NCI-H226 (cell line): ENCODE data around the gene ID3.
"Not testable (repeated sequence)": the region's sequence is repeated elsewhere in the genome, so short reads cannot be mapped to it uniquely, and the experiment has no call there.

Source experiments
- DNase-seq: peaks from one replicate; pipeline ENCODE4 v3.0.0-alpha.2; 2015

The ID3 gene

DNA sequence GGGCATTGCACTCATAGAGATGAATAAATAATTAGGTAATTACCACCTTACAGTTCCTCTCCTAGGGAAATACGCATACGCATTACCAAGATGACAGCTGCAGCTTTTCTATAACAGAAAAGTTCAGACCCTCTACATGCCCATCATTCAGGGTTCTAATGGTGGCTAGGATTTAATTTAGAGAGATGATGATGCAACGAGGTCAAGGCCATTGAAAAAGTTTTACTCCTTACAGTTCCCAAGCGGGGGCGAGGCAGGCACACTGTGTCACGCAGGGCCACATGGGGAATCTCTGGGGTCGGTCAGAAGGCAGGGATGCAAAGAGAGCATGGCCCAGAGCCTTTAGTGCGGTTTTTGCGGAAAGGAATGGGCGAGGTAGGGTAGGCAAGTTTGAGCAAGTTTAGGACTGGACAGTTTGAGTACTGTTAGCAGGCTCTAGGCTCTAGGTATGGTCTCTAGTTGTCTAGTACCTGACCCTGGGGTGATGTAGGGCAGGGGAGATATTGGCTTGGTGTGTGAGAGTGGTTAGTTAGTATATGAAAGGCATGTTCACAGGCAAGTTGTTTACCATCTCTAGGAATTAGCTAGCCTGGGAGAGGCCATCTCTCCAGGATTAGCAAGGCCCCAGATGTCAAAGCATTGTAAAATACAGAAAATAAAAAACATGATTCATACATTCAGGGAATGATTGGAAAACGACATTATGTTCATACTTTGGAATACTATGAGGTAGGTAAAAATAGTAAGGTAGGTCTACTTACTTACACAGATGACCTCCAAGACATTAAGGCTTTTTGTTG, 29.6 kb upstream of the ID3 start:
- DNase-seq: no peak

DNA sequence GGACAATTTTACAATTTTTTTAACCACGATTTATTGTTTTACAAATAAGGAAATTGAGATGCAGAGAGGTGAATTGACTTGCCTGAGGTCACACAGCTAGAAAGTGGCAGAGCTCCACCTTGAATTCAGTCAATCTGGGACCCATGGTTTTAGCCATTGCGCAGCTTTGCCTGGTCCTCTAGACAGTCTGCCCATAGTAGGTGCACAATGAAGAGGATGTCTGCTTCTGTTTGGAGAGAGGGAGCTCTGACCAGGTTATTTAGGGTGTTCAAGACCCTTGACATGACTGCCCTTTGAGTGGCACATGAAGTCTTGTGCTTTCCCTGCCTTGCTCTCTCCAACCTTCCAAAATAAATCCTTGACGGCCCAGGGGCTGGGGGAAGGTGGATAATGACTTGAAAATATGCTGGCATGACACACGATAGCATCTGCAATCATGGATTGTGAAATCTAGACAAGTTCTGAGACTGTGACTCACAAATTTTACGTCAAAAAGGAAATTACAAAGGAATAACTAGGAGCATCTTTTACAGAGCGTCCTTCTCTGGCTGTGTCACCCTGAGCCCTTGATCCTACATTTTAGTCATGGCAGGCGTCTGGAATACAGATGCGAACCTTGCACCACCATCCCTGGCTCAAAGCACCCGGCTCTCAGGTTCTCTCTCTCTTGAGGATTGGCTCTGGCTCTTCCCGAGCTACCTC, 26.2 kb upstream of the ID3 start:
- peak; percentile 86 for DNase-seq

DNA sequence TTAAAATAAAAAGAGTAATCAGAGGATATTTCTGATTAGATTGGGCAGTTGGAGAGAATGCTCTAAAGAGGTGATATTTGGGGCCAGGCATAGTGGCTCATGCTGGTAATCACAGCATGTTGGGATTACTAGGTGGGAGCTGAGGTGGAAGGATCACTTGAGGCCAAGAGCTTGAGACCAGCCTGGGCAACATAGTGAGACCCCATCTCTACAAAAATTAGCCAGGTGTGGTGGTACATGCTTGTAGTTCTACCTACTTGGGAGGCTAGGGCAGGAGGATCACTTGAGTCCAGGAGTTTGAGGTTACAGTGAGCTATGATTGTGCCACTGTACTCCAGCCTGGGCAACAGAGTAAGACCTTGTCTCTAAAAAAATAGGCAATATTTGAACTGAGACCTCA, 24.4 kb upstream of the ID3 start:
- DNase-seq: not testable (repeated sequence)

DNA sequence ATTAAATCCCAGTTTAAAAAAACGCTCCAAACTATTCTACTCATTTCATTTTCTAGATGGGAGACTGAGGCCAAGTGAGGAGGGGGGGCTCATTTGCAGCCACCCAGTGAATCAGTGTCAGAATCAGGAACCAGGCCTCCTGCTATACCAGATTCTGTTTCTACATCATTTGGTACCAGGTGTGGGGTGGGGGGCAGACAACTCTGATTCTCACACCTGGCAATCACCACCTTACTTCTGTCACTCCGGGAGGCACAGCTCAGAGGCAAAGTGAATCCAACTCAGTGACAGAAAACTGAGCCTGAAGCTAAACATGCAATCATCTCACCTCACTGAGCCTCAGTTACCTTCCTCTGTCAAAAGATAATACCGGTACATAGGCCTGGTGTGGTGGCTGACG, 23.5 kb upstream of the ID3 start:
- no peak for DNase-seq

DNA sequence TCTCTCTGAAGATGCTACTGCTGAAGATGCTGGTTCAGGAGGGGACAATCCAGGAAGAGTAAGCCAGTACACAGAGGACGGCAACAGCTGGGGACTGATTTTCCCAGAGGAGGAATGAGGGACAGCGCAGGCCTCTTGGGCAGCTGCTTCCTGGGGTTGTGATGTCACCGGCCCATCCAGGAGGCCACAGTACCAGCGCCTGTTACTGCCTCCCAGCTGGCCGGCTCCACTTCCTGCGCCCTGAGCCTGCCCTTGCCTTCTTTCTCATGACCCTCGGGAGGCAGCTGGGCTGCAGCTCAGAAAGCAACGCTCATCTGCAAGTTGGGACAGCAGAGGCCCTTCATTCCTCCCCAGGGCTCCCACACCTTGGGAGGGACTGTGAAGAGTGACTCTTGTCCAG, 21.9 kb upstream of the ID3 start:
- no peak for DNase-seq

DNA sequence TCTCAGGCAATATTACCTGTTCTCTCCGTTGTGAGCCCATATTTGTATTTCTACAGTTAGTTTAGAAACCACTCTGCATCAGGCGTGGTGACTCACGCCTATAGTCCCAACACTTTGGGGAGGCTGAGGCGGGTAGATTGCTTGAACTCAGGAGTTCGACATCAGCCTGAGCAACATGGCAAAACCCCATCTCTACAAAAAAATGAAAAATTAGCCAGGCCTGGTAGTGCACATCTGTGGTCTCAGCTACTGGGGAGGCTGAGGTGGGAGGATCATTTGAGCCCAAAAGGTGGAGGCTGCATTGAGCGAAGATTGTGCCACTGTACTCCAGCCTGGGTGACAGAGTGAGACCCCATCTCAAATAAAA, 19.7 kb upstream of the ID3 start:
- DNase-seq: no peak

DNA sequence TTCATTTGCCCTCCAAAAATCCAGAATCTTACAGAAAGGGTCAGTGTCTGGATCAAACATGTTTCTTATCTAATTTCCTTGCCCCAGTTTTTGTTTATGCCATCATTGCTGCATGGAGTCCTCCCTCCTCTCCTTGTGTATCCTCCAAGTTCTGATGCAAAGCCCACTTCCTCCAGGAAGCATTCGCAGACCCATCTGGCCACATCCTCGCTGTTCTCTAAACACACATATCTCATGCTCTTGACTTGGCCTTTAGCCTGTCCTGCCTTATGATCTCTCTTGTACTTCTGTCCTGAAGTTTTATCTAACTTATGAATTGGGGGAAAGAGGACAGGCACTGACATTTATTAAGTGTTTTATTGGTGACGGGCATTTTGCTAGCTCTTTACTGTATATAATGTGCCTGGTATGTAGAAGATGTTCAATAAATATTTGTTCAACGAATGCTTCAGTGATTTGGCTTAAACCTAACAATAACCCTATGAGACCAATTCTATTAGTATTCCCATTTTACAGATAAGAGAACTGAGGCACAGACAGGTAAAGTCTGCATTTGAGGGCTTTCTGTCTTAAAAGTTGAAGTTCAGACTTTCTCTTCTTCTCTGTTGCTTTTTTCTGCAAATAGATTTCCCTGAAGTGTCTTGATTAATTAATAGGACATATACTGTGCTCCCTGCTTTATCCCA, 19.2 kb upstream of the ID3 start:
- no peak for DNase-seq

DNA sequence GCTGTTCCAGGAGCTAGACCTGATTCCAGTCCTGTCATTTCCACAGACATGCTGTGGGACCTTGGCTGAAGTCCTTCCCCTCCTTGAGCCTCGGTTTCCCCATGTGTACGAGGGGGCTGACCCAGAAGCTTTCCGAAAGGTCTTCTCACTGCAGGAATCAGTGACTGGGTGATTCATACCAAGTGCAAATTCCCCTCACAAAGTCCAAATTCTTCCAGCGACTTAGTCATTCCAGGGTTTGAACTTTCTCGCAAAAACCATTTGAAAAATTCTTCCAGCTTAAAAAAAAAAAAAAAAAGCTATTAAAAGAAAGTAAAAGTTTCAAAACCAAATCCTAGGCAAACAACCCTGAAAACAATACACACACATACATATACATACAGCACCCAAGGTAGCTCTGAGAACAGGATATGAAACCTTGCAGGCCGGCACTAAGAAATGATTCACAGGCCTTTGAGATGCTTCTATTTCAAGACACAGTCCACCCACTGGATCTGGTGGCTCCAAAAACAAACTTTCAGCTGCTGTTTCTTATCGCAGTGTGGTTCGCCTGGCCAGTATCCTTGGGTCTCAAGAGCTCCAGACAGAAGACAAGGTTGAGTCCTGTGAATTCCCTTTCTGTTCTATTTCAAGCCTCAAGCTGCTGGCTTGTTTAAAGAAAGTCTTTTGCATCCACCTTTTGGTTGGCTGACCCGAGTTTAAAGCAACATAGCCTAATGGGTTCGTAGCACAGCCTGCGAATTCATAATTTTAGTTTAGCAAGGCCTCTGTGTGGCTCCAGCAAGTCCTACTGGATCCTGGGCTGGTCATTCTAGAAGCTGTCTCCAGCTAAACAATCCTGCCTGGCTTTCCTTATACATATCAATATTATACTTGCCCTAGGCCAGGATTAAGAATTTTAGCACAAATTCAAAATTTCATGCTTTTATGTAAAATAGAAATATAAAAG, 18.0 kb upstream of the ID3 start:
- peak; percentile 57 for DNase-seq

DNA sequence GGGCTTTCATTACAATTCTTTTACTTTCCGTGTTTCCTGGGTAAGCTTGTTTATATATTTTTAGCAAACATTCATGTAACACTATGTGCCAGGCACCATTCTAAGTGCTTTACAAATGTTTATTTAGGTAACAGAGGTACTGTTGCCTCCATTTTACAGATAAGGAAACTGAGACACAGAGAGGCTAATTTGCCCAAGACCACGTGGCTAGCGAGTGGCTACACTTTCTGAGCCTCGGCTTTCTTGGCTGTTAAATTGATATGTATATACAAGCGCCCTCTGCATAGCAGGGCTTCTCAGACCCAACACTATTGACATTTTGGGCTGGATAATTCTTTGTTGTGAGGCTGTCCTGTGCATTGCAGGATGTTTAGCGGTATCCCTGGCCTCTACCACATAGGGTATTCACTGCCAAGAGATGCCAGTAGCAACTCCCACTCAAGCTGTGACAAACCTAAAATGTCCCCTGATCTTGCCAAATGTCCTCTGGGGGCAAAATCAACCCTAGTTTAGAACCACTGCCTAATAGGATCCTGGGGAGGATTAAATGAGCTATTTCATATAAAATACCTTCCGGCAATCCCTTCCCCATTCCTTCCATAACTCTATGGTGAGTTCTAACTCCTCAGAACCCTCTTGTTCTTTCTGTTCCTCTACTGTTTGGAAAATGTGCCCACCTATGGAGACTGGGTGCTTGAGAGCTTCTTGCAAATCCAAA, 17.2 kb upstream of the ID3 start:
- no peak for DNase-seq

DNA sequence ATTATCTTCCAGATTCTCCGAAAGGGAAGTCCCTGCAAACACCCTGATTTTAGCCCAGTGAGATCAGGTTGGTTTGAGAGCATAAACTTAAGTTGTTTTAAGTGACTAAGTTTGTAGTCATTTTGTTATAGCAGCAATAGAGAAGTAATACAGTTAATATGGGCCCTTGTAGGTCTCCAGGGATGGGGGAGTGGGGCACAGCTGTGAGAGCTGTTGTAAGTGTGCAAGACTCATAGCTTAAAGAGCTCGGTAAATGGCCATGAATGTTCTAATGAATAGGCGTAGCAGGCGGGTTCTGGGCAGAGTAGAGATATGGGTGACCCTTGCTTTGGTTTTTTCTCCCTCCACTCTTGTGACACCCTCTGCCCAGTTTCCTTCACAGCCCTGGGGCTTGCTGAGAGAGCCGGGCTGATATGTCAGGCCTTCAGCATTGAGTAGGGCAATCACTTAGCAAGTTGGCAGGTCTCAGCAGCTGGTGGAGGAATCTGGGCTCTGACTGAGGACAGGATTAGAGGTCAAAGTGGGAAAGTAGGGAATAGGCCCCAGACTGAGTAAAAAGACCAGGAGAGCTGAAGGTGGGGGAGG, 16.0 kb upstream of the ID3 start:
- DNase-seq: no peak

DNA sequence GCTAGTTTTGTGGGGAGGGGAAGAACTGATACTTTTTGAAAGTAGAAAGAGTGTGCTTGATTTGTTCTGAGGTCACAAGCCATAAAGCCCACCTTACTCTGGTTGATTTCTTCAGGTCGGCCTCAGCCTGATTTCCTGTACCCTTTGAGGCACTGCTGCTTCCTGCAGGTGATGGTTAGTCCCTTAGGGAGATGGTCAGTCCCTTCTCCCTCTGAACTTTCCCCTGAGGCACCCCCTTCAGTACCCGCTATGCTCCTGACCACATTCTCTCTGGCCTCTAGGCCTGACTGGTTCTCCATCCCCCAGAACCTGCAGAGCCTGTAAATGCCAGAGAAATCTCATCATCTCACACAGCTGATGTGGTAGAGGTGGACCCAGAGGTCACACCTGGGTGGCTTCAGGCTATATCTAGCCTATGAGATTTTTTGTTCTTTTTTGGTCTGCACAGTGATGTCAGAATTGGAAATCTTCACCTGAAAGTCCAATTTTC, 15.0 kb upstream of the ID3 start:
- no peak for DNase-seq

DNA sequence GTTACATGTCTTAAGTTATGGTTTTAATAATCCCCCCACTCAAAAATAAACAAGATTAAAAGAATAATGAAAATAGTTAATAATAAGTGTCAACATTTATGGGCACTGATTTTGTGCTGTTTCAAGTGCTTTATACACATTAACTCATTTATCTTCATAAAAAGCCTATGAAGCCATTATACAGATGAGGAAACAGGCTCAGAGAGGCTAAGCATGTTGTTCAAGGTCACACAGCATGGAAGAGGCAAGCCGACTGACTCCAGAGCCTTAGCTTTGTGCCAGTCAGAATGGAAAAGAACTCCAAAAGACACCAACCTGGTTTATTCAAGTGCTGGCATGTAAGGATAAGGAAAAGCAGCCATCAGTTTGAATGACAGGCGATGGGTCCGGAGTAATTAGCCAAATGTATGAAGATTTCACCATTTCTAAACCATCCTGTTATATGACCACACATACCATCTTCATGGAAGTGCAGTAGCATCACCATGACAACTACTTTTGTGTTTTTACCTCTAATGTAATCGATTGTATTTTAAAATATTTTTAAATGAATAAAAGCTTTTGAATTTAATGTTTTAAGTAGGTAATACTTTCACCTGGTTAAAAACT, 14.4 kb upstream of the ID3 start:
- no peak for DNase-seq

DNA sequence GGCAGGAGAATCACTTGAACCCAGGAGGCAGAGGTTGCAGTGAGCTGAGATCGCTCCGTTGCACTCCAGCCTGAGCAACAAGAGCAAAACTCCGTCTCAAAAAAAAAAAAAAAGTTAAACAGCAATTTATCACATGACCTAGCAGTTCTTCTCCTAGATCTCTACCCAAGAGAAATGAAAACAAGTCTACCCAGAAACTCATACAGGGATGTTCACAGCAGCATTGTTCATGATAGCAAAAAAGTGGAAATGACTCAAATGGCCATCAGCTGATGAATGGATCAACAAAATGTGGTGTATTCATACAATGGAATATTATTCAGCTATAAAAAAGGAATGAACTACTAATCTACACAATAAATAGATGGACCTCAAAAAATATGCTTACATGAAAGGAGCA, 12.2 kb upstream of the ID3 start:
- DNase-seq: no peak

DNA sequence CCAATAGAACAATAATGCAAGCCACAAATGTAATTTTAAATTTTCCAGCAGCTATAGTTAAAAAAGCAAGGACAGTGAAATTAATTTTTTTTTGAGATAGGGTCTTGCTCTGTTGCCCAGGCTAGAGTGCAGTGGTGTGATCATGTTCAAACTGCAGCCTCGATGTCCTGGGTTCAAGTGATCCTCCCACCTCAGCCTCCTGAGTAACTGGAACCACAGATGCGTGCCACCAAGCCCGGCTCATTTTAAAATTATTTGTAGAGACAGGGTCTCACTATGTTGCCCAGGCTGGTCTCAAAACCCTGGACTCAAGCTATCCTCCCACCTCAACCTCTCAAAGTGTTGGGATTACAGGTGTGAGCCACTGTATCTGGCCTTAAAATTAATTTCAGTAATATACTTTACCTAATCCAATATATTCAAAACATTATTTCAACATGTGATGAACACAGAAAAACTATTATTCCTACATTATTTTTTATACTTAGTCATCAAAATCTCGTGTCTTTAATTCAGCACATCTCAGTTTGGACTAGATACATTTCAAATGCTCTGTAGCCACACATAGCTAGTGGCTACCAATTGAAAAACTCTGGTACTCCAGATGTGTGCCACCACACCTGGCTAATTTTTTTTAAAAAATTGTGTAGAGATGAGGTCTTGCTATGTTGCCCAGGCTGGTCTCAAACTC, 10.8 kb upstream of the ID3 start:
- no peak for DNase-seq

DNA sequence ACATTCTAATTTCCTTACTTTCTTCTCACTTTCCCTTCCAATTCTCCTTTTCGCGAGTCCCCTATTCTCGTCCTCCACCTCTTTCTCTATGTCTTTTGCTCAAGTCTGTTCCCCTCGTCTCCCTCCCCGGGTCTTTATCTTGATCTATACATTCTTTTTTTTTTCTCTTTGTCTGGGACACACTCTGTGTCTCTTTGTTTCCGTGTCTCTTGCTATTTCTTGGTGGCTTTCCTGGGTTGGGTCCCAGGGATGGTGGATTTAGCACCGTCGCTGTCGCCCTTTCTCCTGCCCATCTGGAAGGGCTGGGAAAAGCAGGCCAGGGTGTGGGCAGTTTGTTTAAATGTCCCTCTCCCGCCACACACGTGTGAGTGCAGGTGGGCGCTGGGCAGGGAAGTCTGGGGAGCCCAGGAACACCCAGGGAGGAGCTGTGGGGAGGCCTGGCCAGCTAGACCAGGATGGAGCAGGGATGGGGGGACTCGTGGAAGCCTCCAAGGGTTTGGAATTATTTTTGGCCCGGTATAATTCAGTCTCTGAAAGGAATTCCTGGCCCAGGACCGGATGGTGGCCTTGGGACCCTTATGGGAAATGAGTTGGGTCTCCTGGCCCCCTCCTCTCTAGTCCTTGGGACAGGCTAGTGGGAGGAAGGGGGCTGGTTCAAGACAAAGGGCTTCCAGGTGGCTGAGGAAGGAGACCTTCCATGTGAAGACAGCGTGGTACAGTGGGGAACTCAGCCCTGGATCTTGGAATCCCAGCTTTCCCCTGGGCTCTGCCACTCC, 9.5 kb upstream of the ID3 start:
- no peak for DNase-seq

DNA sequence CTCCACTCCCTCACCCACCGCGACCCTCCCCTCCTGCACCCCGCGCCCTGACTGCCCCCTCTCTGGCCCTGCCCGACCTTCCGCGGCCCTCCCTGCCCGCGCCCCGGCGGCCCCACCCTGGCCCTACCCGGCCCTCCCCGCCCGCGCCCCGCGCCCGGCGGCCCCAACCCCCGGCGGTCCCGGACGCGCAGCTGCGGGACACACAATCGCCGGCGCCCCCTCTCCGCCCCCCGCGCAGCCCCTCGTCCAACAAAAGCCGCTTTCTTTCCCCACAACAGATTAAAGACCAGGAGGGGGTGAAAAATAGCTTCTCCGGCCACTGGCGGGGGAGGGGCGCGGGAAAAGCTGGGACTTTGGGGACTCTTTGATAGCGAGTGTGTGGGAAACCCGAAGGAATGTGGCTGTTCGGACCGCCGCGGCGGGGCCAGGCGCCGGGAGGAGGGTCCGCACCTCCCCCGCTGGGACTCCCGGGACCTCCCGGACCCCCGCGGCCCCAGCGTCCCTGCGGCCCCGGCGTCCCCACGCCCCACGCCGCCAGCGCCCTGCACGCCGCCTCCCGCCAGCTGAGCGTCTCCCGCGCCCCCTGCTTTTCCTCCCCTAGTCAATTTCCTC, 8.8 kb upstream of the ID3 start:
- DNase-seq: no peak

DNA sequence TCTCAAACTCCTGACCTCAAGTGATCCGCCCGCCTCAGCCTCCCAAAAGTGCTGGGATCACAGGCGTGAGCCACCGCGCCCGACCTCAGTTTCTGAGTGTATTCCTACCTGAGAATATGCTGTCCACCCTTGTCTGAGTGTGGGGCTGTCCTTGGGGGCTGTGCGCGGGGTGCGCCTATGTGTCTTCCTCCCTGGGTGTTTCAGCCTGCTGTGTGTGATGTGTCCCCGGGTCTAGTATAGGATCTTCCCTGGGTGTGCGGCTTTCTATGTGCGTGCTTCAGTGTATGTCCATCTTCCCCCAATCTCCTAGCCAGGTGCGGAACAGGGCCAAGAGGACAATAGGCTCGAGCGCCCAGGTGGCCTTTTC, 8.3 kb upstream of the ID3 start:
- DNase-seq: no peak

DNA sequence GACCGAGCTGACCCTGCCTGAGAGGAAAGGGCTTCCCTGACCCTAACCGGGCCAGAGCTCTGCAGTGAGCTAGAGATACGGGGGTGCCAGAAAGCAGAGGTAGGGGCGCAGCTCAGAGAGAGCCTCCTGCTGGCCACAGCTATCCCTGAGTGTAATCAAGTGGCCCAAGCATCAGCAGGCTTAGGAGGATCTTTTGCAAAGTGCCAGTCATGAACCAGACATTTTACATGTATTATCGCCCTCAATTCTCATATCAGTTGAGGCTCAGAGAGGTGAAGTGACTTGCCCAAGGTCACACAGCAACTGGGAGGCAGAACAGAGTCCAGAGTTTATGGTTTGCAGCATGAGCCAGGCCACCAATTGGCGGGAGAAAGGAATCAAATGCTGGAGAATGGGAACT, 7.0 kb upstream of the ID3 start:
- DNase-seq: no peak

DNA sequence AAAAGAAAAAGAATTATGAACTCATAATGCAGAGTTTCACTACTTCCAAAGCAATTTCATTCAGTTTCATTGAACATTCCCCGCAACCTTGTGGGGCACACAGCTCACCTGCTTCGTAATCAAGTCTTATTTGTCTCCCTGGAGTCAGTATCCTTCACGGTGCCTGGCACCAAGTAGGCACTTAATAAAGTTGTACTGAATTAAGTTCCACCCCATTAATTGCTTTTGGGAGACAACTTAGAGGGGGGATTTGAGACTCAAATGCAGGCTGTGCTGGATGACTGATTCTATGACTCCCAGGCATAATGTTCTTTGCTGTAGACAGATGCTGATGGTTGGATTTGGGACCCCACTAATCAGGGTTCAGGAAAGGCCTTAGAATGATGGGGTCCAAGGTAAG, 6.5 kb upstream of the ID3 start:
- no peak for DNase-seq
